CD4-positive, alpha-beta T cell treated with Interleukin-12 subunit alpha and Interleukin-12 subunit beta, for 1 hour (primary cell): ENCODE measurements around the gene COL27A1.

Experiments
- DNase-seq: peaks from one replicate; pipeline ENCODE4 v3.0.0-alpha.2; 2020

COL27A1 gene

GRCh38 chr9:114275246-114276004, 120.1 kb downstream of the COL27A1 start:
- no peak for DNase-seq

- DNase-seq = no peak
Observed at GRCh38 chr9:114276908-114277821, 121.8 kb downstream of the COL27A1 start.

- no peak for DNase-seq
Observed at GRCh38 chr9:114278356-114278755, 123.0 kb downstream of the COL27A1 start.

- DNase-seq = no peak
Observed at GRCh38 chr9:114278881-114279570, 123.7 kb downstream of the COL27A1 start.

- no peak for DNase-seq
Observed at GRCh38 chr9:114279693-114280092, 124.4 kb downstream of the COL27A1 start.

GRCh38 chr9:114280636-114281472, 125.5 kb downstream of the COL27A1 start:
- DNase-seq = no peak

GRCh38 chr9:114281473-114282103, 126.3 kb downstream of the COL27A1 start:
- no peak for DNase-seq

GRCh38 chr9:114282104-114282485, 126.8 kb downstream of the COL27A1 start:
- DNase-seq = no peak

- no peak for DNase-seq
Observed at GRCh38 chr9:114282507-114282906, 127.2 kb downstream of the COL27A1 start.

- DNase-seq = no peak
Observed at GRCh38 chr9:114282926-114283325, 127.6 kb downstream of the COL27A1 start.

- DNase-seq = no peak
Observed at GRCh38 chr9:114283551-114284111, 128.3 kb downstream of the COL27A1 start.

- DNase-seq = no peak
Observed at GRCh38 chr9:114284316-114285060, 129.2 kb downstream of the COL27A1 start.

GRCh38 chr9:114285166-114285867, 130.0 kb downstream of the COL27A1 start:
- no peak for DNase-seq

- DNase-seq = no peak
Observed at GRCh38 chr9:114286146-114286679, 130.9 kb downstream of the COL27A1 start.

- DNase-seq = no peak
Observed at GRCh38 chr9:114287001-114287762, 131.8 kb downstream of the COL27A1 start.

- DNase-seq = no peak
Observed at GRCh38 chr9:114287763-114288192, 132.4 kb downstream of the COL27A1 start.

- DNase-seq = no peak
Observed at GRCh38 chr9:114288193-114289091, 133.1 kb downstream of the COL27A1 start.

GRCh38 chr9:114289106-114289505, 133.8 kb downstream of the COL27A1 start:
- DNase-seq = no peak
